ENCODE data around the gene PARVB. TPM values are rescaled to one million over a fixed set of nuclear protein-coding genes. Genes with fewer than 3 reads are reported as not detected.
A peak's percentile ranks its signal among the peaks of the same experiment; 100 is the strongest.

The PARVB gene
- total and polyA plus RNA-seq, 2 of the 8 experiments (the other 6 are each of a cell fraction or from before 2014, with no cell fraction given): 14.5 to 18.6 TPM

GRCh38 chr22:44111562-44112155 lies 87.6 kb downstream of the PARVB start:
- POLR2A ChIA-PET (ENCODE audit: partially characterized antibody): no interaction called here
- H3K14ac ChIP-seq (ENCODE audit: insufficient read length): no peak overlapping the region
- H3K36me3 ChIP-seq (ENCODE audit: control insufficient read depth in 2 of 4, insufficient read depth in 4 of 4, low read length in 3 of 4): no peaks in the 10 kb centered on the region
- H2BK20ac ChIP-seq (ENCODE audit: low read length): no peak overlapping the region
- no peak overlapping the region for H2AK5ac ChIP-seq (ENCODE audit: low read depth, low read length)
- FAIRE-seq (no peak), DNase-seq (ENCODE audit: low read depth in 1 of 2, low spot score in 2 of 2) (no peak)
- H2BK5ac ChIP-seq (ENCODE audit: low read depth, low read length): no peak overlapping the region
- no peaks in the 10 kb centered on the region for H3K9me3 ChIP-seq (ENCODE audit: insufficient read depth in 2 of 2, low read depth in 1 of 2, low read length in 1 of 2)
- H3K27ac ChIP-seq (ENCODE audit: low read depth, low read length): no peak overlapping the region
- H2AFZ ChIP-seq (ENCODE audit: low read length): no peak overlapping the region
- no peak overlapping the region; the same call in 1 of the 2 replicates for H3K18ac ChIP-seq (ENCODE audit: extremely low read depth, low read length)
- H3K4ac ChIP-seq (replicated peaks; ENCODE audit: insufficient read length, low read depth, low read length): no peak overlapping the region
- no peak for TF ChIP-seq JUN (IDR thresholded peaks at IDR 0.05; ENCODE audit: low read depth, low read length)
- no peak for TF ChIP-seq BRCA1 (IDR thresholded peaks at IDR 0.05; ENCODE audit: low read depth, low read length)
- TF ChIP-seq FOSL1 (IDR thresholded peaks at IDR 0.05; ENCODE audit: insufficient read depth, low read depth, low read length): no peak
- TF ChIP-seq ASH2L (IDR thresholded peaks at IDR 0.05; ENCODE audit: low read length): no peak
- no peak for TF ChIP-seq RBBP5 (IDR thresholded peaks at IDR 0.05; ENCODE audit: borderline replicate concordance, low read depth, low read length)
- no peak for TF ChIP-seq KDM4A (IDR thresholded peaks at IDR 0.05; ENCODE audit: low read depth, low read length, severe bottlenecking)
- TF ChIP-seq CEBPB (IDR thresholded peaks at IDR 0.05; ENCODE audit: low read depth, low read length): no peak
- no peak for TF ChIP-seq HDAC6 (IDR thresholded peaks at IDR 0.05; ENCODE audit: low read depth, low read length)
- TF ChIP-seq MAX (IDR thresholded peaks at IDR 0.05): no peak
- no peak for TF ChIP-seq TEAD4 (IDR thresholded peaks at IDR 0.05; ENCODE audit: low read depth, low read length)
- TF ChIP-seq RAD21 (IDR thresholded peaks at IDR 0.05 in 1 of 2, conservative IDR thresholded peaks at IDR 0.05 in 1 of 2; ENCODE audit: low read depth in 2 of 2, low read length in 2 of 2): no peak
- no peak for TF ChIP-seq SP1 (IDR thresholded peaks at IDR 0.05; ENCODE audit: low read depth, low read length)
- no peak for TF ChIP-seq SP4 (IDR thresholded peaks at IDR 0.05; ENCODE audit: low read length)
- 0 out of 2 replicates have a peak, but pooled peaks cover 2% of the 10 kb centered on the region for H3K23me2 ChIP-seq (ENCODE audit: low read depth, low read length)
- no peak overlapping the region for H4K8ac ChIP-seq (ENCODE audit: extremely low read depth, insufficient read depth, low read length)
- peaks cover 8 to 18% (median 14%) of the 10 kb centered on the region in 4 experiments; a peak in 6 of 7 replicates for H3K4me1 ChIP-seq (replicated peaks in 1 of 4; ENCODE audit: control insufficient read depth in 3 of 4, insufficient read depth in 4 of 4, low read length in 3 of 4)
- H3K56ac ChIP-seq (replicated peaks; ENCODE audit: insufficient read length, low read depth, low read length): no peak overlapping the region
- no peak overlapping the region for H3K4me2 ChIP-seq (ENCODE audit: insufficient read depth in 1 of 2, low read depth in 2 of 2, low read length in 2 of 2)
- H3K23ac ChIP-seq (ENCODE audit: insufficient read length): no peak overlapping the region
- H3K9ac ChIP-seq (replicated peaks in 1 of 4; ENCODE audit: extremely low read depth in 1 of 4, low read depth in 3 of 4, low read length in 3 of 4): no peak overlapping the region
- H4K20me1 ChIP-seq (replicated peaks in 1 of 2; ENCODE audit: control insufficient read depth in 1 of 2, insufficient read depth in 2 of 2, low read length in 2 of 2): no peaks in the 10 kb centered on the region
- H3K27me3 ChIP-seq (replicated peaks in 1 of 4; ENCODE audit: control insufficient read depth in 3 of 4, extremely low read depth in 1 of 4, insufficient read depth in 3 of 4, low read length in 3 of 4): no peaks in the 10 kb centered on the region
- peak overlapping the region; percentile 90; the same call in 1 of the 2 replicates for H2BK12ac ChIP-seq (ENCODE audit: low read depth, low read length)
- H4K5ac ChIP-seq (ENCODE audit: insufficient read length, low read depth, low read length): no peak overlapping the region
- no peaks in the 10 kb centered on the region for H3K79me1 ChIP-seq (ENCODE audit: low read depth, low read length)
- no peak overlapping the region for H2BK15ac ChIP-seq (ENCODE audit: low read length)
- no peaks in the 10 kb centered on the region for H3K79me2 ChIP-seq (ENCODE audit: control insufficient read depth in 1 of 2, insufficient read depth in 2 of 2, low read length in 2 of 2)
- H2BK120ac ChIP-seq (replicated peaks; ENCODE audit: low read depth, low read length): no peak overlapping the region
- H4K91ac ChIP-seq (replicated peaks; ENCODE audit: insufficient read length, low read length): no peak overlapping the region
- H3K4me3 ChIP-seq (ENCODE audit: extremely low read depth in 1 of 4, insufficient read depth in 2 of 4, low read depth in 3 of 4, low read length in 4 of 4): no peak overlapping the region
- CTCF ChIA-PET (ENCODE audit: partially characterized antibody): interaction anchor here (0.6 to 1.8 kb wide), 5 partner anchors 8 to 293 kb away, joined by 3 to 5 read pairs (median 3); no protein-coding TSS in a partner anchor
- WGBS, 2 experiments (ENCODE audit: extremely low coverage in 1 of 2, insufficient coverage in 1 of 2, insufficient read length in 1 of 2, insufficient replicate concordance in 2 of 2, low coverage in 1 of 2, low lambda C conversion rate in 2 of 2, missing lambda C conversion rate in 1 of 2): 76% methylated on average over 9 of the region's 9 CpGs; no CpG with 5 or more reads in 1 of the 2 experiments
